ENCODE measurements around the gene BORCS8.
"Not testable (repeated sequence)": the region's sequence is repeated elsewhere in the genome, so short reads cannot be mapped to it uniquely, and the experiment has no call there.

BORCS8 gene

GRCh38 chr19:19224150-19224851, 32.3 kb upstream of the BORCS8 start:
- no peak for DNase-seq (ENCODE audit: extremely low read depth, low read depth)
- no peak for TF ChIP-seq CTCF (IDR thresholded peaks at IDR 0.05; ENCODE audit: low read depth, low read length, missing control alignments)
- H3K4me3 ChIP-seq (replicated peaks; ENCODE audit: low read depth, low read length) = no peak overlapping the region; the same call in 1 of the 2 replicates

- TF ChIP-seq CTCF (IDR thresholded peaks at IDR 0.05; ENCODE audit: low read depth, low read length, missing control alignments) = no peak
- DNase-seq (ENCODE audit: extremely low read depth, low read depth) = no peak
- no peak overlapping the region for H3K4me3 ChIP-seq (replicated peaks; ENCODE audit: low read depth, low read length)
Measured at GRCh38 chr19:19223636-19224035, 31.7 kb upstream of the BORCS8 start.

DNA sequence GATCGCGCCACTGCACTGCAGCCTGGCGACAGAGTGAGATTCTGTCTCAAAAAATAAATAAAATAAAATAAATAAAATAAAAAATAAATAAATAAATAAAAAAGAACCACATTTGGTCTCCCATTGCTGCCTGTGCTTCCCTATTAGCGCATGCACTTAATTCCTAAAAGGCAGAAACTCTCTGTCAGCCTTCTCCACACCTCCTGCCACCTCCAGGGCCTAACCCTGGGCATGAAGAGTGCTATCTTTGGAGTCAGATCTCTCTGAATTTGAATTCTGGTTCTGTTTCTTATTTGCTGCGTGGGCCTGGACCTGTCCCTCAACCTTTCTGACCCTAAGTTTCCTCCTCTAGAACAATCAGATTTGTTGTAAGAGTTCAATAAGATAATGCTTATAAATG, 31.1 kb upstream of the BORCS8 start:
- no peak for DNase-seq (ENCODE audit: extremely low read depth, low read depth)
- TF ChIP-seq CTCF (IDR thresholded peaks at IDR 0.05; ENCODE audit: low read depth, low read length, missing control alignments) = no peak
- H3K4me3 ChIP-seq (replicated peaks; ENCODE audit: low read depth, low read length) = no peak overlapping the region

DNA sequence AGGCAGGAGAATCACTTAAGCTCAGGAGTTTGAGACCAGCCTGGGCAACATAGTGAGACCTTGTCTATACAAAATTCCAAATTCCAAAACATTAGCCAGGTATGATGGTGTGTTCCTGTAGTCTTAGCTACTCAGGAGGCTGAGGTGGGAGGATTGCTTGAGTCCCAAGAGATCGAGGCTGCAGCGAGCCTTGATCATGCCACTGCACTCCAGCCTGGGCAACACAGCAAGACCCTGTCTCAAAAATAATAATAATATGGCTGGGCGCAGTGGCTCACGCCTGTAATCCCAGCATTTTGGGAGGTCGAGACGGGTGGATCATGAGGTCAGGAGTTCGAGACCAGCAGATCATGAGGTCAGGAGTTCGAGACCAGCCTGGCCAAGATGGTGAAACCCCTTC, 29.0 kb upstream of the BORCS8 start:
- DNase-seq (ENCODE audit: extremely low read depth, low read depth); H3K4me3 ChIP-seq (replicated peaks; ENCODE audit: low read depth, low read length): not testable (repeated sequence)

GRCh38 chr19:19218911-19219310, 27.0 kb upstream of the BORCS8 start:
- no peak for TF ChIP-seq CTCF (IDR thresholded peaks at IDR 0.05; ENCODE audit: low read depth, low read length, missing control alignments)
- DNase-seq (ENCODE audit: extremely low read depth, low read depth) = no peak
- no peak overlapping the region for H3K4me3 ChIP-seq (replicated peaks; ENCODE audit: low read depth, low read length)

DNA sequence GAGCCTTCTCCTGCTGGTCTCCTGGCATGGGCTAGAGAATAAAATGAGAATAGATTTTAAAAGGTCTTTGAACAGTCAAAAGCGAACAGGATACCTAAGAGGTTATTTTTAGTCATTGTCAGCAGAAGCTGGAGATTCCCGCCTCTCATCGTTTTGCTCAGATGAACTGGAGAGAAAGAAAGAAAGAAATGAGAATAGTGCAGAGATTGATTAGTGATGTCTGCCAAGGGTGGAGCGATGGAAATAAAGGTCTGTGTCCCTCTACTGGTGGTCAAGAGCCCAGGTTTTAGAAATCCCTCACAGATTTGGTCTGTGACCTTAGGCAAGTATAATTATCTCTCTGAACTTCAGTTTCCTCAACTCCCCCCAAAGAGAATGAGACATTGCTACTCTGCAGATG, 25.1 kb upstream of the BORCS8 start:
- no peak for DNase-seq (ENCODE audit: extremely low read depth, low read depth)
- no peak overlapping the region for H3K4me3 ChIP-seq (replicated peaks; ENCODE audit: low read depth, low read length)
- TF ChIP-seq CTCF (IDR thresholded peaks at IDR 0.05; ENCODE audit: low read depth, low read length, missing control alignments) = no peak

DNA sequence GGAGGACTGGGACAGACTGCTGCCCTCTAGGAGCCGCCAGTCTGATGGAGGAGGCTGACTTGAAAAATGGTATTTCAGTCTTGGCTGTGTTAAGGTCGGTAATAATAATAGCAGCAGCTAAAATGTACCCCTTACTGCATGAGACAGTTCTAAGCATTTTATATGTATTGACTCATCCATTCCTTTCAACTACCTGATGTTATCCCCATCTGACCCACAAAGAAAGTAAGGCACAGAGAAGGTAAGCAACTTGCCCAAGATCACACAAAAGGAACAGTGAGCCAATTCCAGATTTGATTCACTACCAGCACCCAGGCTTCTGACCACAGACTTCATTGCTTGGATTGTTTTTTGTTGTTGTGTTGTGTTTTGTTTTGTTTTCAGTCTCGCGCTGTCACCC, 23.8 kb upstream of the BORCS8 start:
- no peak for TF ChIP-seq CTCF (IDR thresholded peaks at IDR 0.05; ENCODE audit: low read depth, low read length, missing control alignments)
- no peak overlapping the region for H3K4me3 ChIP-seq (replicated peaks; ENCODE audit: low read depth, low read length)
- DNase-seq (ENCODE audit: extremely low read depth, low read depth) = no peak

All from HFF-Myc (cell line).